HG03108 (cell line): ENCODE results near the gene TAMM41.
"Not testable (repeated sequence)": the region's sequence is repeated elsewhere in the genome, so short reads cannot be mapped to it uniquely, and the experiment has no call there.

Experiments
- ATAC-seq: cut with Tn5 transposase; IDR thresholded peaks from one replicate; pipeline ENCODE4 v1.9.1; 2021; ENCODE audit warnings: moderate library complexity; ENCODE audit not compliant: unreplicated experiment

The TAMM41 gene

GRCh38 chr3:11815111-11815510 lies 31.6 kb downstream of the TAMM41 start:
- ATAC-seq: no peak

DNA sequence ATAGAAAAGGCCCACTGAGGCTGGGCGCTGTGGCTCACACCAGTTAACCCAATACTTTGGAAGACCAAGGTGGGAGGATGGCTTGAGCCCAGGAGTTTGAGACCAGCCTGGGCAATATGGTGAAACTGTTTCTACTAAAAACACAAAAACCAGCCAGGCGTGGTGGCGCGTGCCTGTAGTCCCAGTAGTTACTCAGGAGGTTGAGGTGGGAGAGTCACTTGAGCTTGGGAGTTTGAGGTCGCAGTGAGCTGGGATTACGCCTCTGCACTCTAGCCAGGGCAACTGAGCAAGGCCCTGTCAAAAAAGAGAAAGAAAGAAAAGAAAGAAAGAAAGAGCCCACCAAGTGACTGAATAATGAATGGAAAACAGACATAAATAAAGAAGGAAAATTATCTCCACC lies 32.0 kb downstream of the TAMM41 start:
- no peak for ATAC-seq

GRCh38 chr3:11810276-11810675 lies 36.4 kb downstream of the TAMM41 start:
- ATAC-seq: no peak

- no peak for ATAC-seq
Measured at GRCh38 chr3:11808231-11808630, 38.5 kb downstream of the TAMM41 start.

DNA sequence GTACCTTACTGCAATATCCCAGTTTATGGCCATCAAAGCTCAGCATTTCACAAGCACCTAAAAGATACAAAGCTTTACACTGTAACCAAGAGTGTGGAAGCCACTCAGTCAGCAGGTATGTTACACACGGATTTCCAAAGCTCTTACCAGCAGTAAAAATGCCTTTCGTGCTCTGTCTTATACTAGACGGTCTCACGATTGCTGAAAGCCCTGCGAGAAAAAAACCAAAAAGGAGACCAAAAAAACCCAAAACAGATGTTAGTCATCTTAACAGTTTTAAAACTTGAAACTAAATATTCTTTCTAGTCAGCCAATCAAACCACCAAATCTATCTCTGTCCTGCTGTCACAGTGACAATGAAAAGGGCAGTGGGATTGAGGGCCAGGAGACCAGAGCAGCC lies 39.0 kb downstream of the TAMM41 start:
- no peak for ATAC-seq

DNA sequence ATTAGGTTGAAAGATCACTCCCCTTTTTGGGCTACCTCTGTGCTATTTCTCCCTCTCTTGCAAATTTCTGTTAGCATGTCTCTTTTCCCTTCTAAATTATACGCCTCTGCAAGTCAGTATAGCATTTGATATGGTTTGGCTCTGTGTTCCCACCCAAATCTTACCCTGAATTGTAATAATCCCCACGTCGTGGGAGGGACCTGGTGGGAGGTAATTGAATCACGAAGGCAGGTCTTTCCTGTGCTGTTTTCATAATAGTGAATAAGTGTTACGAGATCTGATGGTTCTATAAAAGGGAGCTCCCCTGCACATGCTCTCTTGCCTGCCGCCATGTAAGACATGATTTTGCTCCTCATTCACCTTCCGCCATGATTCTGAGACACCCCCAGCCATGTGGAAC lies 41.0 kb downstream of the TAMM41 start:
- ATAC-seq: no peak

- ATAC-seq: peak; percentile 59
Measured at GRCh38 chr3:11803977-11804892, 42.5 kb downstream of the TAMM41 start.

- ATAC-seq: no peak
Measured at GRCh38 chr3:11799791-11800190, 46.9 kb downstream of the TAMM41 start.

GRCh38 chr3:11794927-11795326 lies 51.8 kb downstream of the TAMM41 start:
- ATAC-seq: no peak

DNA sequence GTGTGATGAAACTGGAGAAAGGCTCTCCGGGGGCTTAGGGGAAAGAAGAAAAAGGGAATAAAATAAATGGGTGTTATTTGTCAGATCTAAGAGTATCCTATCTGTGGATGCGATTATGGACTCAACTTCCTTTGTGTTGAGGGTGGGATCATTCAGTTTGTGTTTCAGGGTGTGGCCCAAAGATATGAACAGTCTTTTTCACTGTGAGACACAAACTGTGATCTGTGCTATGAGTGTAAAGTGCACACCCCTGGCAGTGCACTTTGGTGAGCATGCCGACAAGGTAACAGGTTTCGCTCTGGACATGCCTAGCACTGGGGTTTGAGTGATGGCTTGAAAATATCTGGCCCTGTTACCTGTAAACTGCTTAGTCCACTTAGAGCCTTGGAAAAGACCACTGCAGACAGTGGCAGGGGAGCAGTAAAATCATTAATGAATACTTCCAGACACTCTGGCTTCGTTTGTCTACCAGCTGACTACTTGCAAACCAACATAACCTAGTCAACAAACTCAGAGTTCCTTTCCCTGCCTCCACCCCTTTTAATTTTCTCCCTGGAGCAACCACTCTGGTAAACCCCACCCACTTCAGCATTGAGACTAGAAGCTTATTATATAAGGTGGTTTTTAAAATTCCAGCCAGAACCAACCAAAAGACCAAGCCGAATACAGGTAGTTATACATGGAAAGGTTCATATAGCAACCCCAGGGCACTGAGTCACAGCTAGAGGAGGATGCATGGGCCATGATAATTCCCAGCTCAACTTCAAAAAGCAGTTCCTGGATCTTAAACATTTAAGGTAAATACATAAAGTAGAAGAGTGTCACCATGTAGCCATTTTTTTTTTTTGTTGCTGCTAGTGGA lies 55.1 kb downstream of the TAMM41 start:
- no peak for ATAC-seq

DNA sequence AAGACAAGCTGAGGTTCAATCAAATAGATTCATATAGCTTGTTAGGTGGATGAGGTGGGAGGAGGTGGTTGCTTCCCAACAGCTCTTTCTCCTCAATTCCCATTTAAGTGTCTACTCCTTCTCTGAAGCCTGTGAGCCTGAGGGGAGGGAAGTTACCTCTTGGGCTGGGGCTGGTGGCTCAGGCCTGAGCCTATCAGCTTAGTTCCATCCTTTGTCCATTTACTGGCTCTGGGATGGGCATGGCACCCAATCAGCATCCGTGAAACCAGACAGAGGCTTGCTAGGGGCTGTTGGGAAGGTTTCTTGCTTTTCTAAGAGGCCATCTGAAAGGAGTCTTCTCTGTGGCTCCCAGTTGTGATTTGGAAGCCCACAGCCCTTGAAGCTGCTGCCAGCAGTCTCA lies 57.3 kb downstream of the TAMM41 start:
- ATAC-seq: no peak

GRCh38 chr3:11784971-11785377 lies 61.7 kb downstream of the TAMM41 start:
- no peak for ATAC-seq

DNA sequence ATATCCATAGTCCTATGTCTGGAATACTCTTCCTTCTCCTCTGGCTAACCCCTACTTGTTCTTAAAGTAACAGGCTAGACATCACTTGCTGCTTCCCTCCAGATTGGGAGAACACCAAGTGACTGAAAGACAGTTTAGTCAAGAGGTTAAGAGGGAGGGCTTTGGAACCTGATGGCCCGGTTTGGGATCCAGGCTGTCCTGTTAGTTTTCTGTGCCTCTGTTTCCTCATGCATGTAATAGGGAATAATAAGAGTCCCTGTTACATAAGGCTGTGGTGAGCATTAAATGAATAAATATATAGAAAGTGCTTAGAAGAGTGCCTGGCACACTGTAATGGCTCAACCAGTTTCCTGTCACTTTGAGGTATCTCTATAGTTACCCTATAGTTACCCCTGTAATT lies 66.3 kb downstream of the TAMM41 start:
- ATAC-seq: no peak

DNA sequence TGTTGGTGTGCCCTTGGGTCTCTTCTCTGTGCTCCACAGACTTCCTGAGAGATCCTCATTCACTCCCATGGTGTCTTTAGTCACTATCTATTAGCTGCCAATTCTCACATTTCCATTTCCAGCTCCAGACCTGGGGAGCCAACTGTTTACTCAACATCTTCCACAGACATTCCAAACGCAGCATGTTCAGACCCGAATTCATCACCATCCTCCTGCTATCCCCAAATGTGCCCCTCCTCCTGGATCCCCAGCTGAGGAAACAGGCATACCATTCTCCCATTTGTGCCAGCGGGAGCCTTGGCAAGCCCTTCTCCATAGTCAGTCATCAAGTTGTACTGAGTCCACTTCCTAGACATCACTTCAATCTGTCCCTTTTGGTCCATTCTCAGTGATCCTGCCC lies 67.1 kb downstream of the TAMM41 start:
- no peak for ATAC-seq

DNA sequence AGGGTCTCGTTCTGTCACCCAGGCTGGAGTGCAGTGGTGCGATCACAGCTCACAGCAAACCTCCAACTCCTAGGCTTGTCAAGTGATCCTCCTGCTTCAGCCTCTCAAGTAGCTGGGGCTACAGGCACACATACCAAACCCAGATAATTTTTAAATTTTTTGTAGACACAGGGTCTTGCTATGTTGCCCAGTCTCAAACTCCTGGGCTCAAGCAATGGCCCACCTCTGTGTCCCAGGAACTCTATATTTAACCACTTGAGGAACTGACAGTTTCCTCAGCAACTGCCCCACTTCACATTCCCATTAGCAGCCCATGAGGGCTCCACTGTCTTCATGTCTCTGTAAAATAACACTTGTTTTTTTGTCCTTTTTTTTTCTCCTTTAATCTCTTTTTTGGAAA lies 68.4 kb downstream of the TAMM41 start:
- no peak for ATAC-seq

GRCh38 chr3:11776346-11776745 lies 70.3 kb downstream of the TAMM41 start:
- no peak for ATAC-seq

DNA sequence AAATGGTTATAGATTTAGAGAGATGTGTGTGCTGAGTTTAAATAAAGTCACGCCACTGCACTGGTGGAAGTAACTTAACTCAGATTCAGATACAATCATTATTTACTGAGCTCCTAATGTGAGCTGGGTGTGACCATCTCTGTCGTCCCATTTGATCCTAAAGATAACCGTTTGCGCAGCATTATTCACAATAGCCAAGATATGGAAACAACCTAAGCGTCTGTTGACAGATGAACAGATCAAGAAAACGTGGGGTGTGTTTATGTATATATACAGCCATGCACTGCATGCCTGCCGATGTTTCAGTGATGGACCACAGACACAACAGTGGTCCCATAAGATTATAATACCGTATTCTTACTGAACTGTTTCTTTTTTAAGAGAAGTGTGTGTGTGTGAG lies 71.2 kb downstream of the TAMM41 start:
- ATAC-seq: no peak

DNA sequence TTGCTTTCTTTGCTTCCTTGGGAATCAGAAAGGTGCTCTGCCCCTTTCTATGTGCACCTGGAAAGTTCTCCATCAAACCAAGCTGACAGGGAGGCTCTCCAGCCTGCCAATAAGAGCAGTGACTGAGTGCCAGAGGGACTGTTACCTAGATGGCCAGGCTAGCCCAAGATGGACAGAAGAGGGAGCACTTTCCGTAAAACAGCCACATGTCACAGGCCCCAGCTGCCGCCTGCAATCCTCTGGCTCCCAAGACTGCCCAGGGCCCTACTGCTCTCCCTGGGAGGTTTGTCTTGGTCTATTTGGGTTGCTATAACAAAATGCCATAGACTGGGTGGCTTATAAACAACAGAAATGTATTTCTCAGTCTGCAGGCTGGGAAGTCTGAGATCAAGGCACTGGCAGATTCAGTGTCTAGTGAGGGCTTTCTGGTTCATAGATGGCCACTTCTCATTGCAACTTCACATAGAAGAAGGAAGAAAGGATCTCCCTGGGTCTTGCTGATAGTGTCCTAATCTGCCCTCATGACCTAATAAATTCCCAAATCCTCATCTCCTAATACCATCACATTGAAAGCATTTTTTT lies 72.3 kb downstream of the TAMM41 start:
- no peak for ATAC-seq

DNA sequence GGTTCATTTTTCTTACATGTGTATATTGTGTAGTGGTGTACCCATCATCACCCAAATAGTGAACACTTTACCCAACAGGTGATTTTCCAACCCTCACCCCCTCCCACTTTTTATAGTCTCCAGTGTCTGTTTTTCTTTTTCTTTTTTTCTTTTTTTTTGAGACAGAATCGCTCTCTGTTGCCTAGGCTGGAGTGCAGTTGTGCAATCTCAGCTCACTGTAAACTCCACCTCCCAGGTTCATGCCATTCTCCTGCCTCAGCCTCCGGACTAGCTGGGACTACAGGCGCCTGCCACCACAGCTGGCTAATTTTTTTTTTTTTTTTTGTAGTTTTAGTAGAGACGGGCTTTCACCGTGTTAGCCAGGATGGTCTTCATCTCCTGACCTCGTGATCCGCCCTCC lies 74.8 kb downstream of the TAMM41 start:
- ATAC-seq: not testable (repeated sequence)

DNA sequence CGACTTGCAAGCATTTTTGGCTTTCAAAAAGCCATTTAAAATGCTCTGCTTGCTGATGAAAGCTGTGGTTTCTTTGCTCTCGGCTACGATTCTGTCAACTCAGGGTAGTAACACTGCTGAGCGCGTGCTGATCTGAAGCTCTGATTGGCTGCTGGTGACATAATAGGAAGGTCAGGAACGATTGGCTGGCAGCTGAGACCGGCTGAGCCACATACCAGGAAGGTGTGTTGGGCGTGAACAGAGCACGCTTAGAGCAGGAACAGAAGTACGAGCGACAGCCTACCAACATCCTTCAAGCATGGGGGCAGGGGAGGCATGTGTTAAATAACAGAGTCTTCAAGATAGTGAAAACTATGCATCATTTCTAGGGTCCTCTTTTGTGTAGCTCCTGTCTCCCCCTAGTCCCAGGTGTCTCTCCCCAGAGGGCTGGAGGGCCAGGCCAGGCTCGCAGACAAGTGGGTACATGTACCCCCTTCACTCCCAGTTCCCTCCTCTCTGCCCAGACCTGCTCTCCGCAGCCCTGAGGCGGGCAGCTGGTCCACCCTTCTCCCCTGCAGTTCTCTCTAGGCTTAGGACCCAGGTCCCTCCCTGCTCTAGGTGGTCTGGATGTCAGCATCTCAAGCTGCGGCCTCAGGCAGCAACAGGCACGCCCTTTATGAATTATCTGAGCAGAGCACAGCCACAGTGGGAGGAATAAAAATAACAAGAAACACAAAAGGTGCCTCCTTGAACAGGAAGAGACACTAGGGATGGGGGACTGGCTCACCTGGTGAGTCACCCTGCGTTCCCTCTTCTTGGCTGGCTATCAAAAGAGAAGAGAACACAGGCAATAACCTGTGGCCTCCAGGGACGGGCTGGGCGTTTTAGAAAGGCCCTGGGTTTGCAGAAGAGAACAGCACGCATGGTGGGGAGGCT lies 76.0 kb downstream of the TAMM41 start:
- peak; percentile 90 for ATAC-seq
